GM19397 (cell line): ENCODE measurements around the gene CFAP298.
A peak's percentile ranks its signal among the peaks of the same experiment; 100 is the strongest.
"Not testable (repeated sequence)": the region's sequence is repeated elsewhere in the genome, so short reads cannot be mapped to it uniquely, and the experiment has no call there.

Experiments
- ATAC-seq: cut with Tn5 transposase; IDR thresholded peaks from one replicate; pipeline ENCODE4 v1.9.1; 2021; ENCODE audit warnings: mild to moderate bottlenecking, moderate library complexity; ENCODE audit not compliant: unreplicated experiment

Gene CFAP298

GRCh38 chr21:32612075-32612998, at the start of gene CFAP298:
Gene CFAP298 (minus strand): TSS chr21:32612377. CDS start chr21:32612243, 134 bp downstream.
- peak; percentile 91 for ATAC-seq

GRCh38 chr21:32661026-32661782, 49.0 kb upstream of the CFAP298 start:
- not testable (repeated sequence) for ATAC-seq

- ATAC-seq: no peak
Observed at GRCh38 chr21:32658524-32658923, 46.3 kb upstream of the CFAP298 start.

- no peak for ATAC-seq
Observed at GRCh38 chr21:32653326-32653901, 41.2 kb upstream of the CFAP298 start.

GRCh38 chr21:32648165-32648564, 36.0 kb upstream of the CFAP298 start:
- ATAC-seq: no peak

- no peak for ATAC-seq
Observed at GRCh38 chr21:32645261-32646182, 33.3 kb upstream of the CFAP298 start.

- no peak for ATAC-seq
Observed at GRCh38 chr21:32641710-32642698, 29.8 kb upstream of the CFAP298 start.

- no peak for ATAC-seq
Observed at GRCh38 chr21:32626621-32627196, 14.5 kb upstream of the CFAP298 start.

- ATAC-seq: not testable (repeated sequence)
Observed at GRCh38 chr21:32618218-32618617, 6.0 kb upstream of the CFAP298 start.

GRCh38 chr21:32613436-32614043, 1.4 kb upstream of the CFAP298 start:
- ATAC-seq: no peak

GRCh38 chr21:32612999-32613337, 791 bp upstream of the CFAP298 start:
- no peak for ATAC-seq

GRCh38 chr21:32611471-32611997, 643 bp downstream of the CFAP298 start:
- ATAC-seq: peak; percentile 2

- not testable (repeated sequence) for ATAC-seq
Observed at GRCh38 chr21:32610940-32611339, 1.2 kb downstream of the CFAP298 start.

GRCh38 chr21:32608851-32609250, 3.3 kb downstream of the CFAP298 start:
- ATAC-seq: no peak

- ATAC-seq: no peak
Observed at GRCh38 chr21:32605469-32605868, 6.7 kb downstream of the CFAP298 start.

- ATAC-seq: no peak
Observed at GRCh38 chr21:32604464-32604863, 7.7 kb downstream of the CFAP298 start.

GRCh38 chr21:32603131-32603530, 9.0 kb downstream of the CFAP298 start:
- ATAC-seq: no peak

GRCh38 chr21:32602099-32602498, 10.1 kb downstream of the CFAP298 start:
- no peak for ATAC-seq
